B cell (primary cell): ENCODE results near the gene PRMT5. TPM values are rescaled to one million over a fixed set of nuclear protein-coding genes. Genes with fewer than 3 reads are reported as not detected.

Experiments used
- ATAC-seq: fragments of 200-7000 bp; cut with Tn5 transposase; one replicate; pipeline ENCODE4 v1.10.0; 2021; ENCODE audit warnings: low read depth, mild to moderate bottlenecking, moderate number of reproducible peaks, moderate library complexity
- CTCF ChIA-PET: fragments of 350-600 bp; sonication (Branson Sonifier 250); formaldehyde crosslinking; loops from one replicate; lab custom pipeline; 2021; ENCODE audit warnings: antibody characterized with exemption, inconsistent platforms; lab: Charles Lee
- POLR2A ChIA-PET: fragments of 350-600 bp; sonication (Branson Sonifier 250); formaldehyde crosslinking; loops from one replicate; lab custom pipeline; 2021; ENCODE audit warnings: antibody characterized with exemption; lab: Charles Lee
- DNase-seq: peaks from one replicate; pipeline ENCODE4 v3.0.0; 2013
- H2AFZ ChIP-seq: 2 replicates; pipeline ENCODE4 v1.6.1; 2012; ENCODE audit warnings: mild to moderate bottlenecking, low read depth, low read length; ENCODE audit not compliant: insufficient read depth, poor library complexity, severe bottlenecking
- H3K27ac ChIP-seq, 2 donors: 1 replicate in 1 of 2; 2 replicates in 1 of 2; pipeline ENCODE4 v1.5.1; 2012 to 2013; ENCODE audit warnings: low read length in 2 of 2, mild to moderate bottlenecking in 2 of 2, moderate library complexity in 1 of 2
- H3K27me3 ChIP-seq, 4 experiments: fragments of 200-600 bp in 1 of 4; sonication (generic) in 1 of 4; replicated peaks in 1 of 4; 1 replicate in 2 of 4; 2 replicates in 2 of 4; pipeline versions ENCODE4 v1.6.1 to v1.7.0; 2013 to 2016; ENCODE audit warnings: low read length in 3 of 4, mild to moderate bottlenecking in 2 of 4, mixed read lengths in 1 of 4, moderate library complexity in 1 of 4; ENCODE audit not compliant: insufficient read depth in 4 of 4, control insufficient read depth in 3 of 4; ENCODE audit errors: control extremely low read depth in 1 of 4
- H3K36me3 ChIP-seq, 2 experiments: replicated peaks in 1 of 2; 1 replicate in 1 of 2; 2 replicates in 1 of 2; pipeline versions ENCODE4 v1.6.1 to v1.7.1; 2013; ENCODE audit warnings: low read length in 1 of 2; ENCODE audit not compliant: insufficient read depth in 2 of 2, control insufficient read depth in 1 of 2; ENCODE audit errors: control extremely low read depth in 1 of 2, extremely low read depth in 1 of 2
- H3K4me1 ChIP-seq, 2 donors: fragments of 200-600 bp in 1 of 2; sonication (generic) in 1 of 2; 1 replicate in 1 of 2; 2 replicates in 1 of 2; pipeline versions ENCODE4 v1.5.1 to v1.6.1; 2013 to 2017; ENCODE audit warnings: low read length in 2 of 2; ENCODE audit not compliant: control insufficient read depth in 2 of 2, insufficient read depth in 2 of 2
- H3K4me2 ChIP-seq: replicated peaks from 2 replicates; pipeline ENCODE3; 2012; ENCODE audit warnings: mild to moderate bottlenecking, low read depth, low read length; ENCODE audit not compliant: poor library complexity, severe bottlenecking
- H3K4me3 ChIP-seq, 5 experiments: fragments of 200-600 bp in 1 of 5; sonication (generic) in 1 of 5; 1 replicate in 3 of 5; 2 replicates in 2 of 5; pipeline versions ENCODE4 v1.5.1 to v1.7.0; 2011 to 2016; ENCODE audit warnings: low read length in 4 of 5, mild to moderate bottlenecking in 4 of 5, low read depth in 2 of 5, control low read depth in 1 of 5, moderate library complexity in 1 of 5; ENCODE audit not compliant: insufficient read depth in 1 of 5; ENCODE audit errors: control extremely low read depth in 1 of 5, extremely low read depth in 1 of 5
- H3K79me2 ChIP-seq: fragments of 200-600 bp; sonication (generic); one replicate; pipeline ENCODE4 v1.6.0; 2016; ENCODE audit warnings: low read length; ENCODE audit not compliant: control insufficient read depth, insufficient read depth
- H3K9ac ChIP-seq: fragments of 200-600 bp; sonication (generic); 2 replicates; pipeline ENCODE4 v1.6.1; 2017; ENCODE audit warnings: mild to moderate bottlenecking, low read length, moderate library complexity
- H3K9me3 ChIP-seq, 3 donors: one replicate each; pipeline versions ENCODE4 v1.6.1 to v1.7.1; 2013; ENCODE audit warnings: low read length in 2 of 3; ENCODE audit not compliant: control insufficient read depth in 2 of 3, insufficient read depth in 1 of 3; ENCODE audit errors: control extremely low read depth in 1 of 3
- H4K20me1 ChIP-seq: 2 replicates; pipeline ENCODE4 v1.6.0; 2012; ENCODE audit warnings: mild to moderate bottlenecking, low read length; ENCODE audit not compliant: insufficient read depth, control insufficient read depth, poor library complexity, severe bottlenecking
- H3K27ac Mint-ChIP-seq: one replicate; pipeline ENCODE4 v1.8.0; 2021; ENCODE audit warnings: mixed read lengths
- H3K27me3 Mint-ChIP-seq: one replicate; pipeline ENCODE4 v1.8.0; 2021; ENCODE audit warnings: mixed read lengths
- H3K4me1 Mint-ChIP-seq: one replicate; pipeline ENCODE4 v1.8.0; 2021; ENCODE audit warnings: mixed read lengths
- H3K4me3 Mint-ChIP-seq: one replicate; pipeline ENCODE4 v1.8.0; 2021; ENCODE audit warnings: mixed read lengths
- H3K9me3 Mint-ChIP-seq: one replicate; pipeline ENCODE4 v1.8.0; 2022; ENCODE audit warnings: mixed read lengths; ENCODE audit not compliant: insufficient read depth
- CTCF ChIP-seq: fragments of 200-600 bp; IDR thresholded peaks from one replicate; pipeline ENCODE4 v1.8.0; 2022; ENCODE audit warnings: antibody characterized with exemption, mild to moderate bottlenecking
- EZH2 ChIP-seq: IDR thresholded peaks from 2 replicates; pipeline ENCODE4 v1.6.1; 2012; ENCODE audit warnings: borderline replicate concordance, low read depth, mild to moderate bottlenecking, moderate library complexity, low read length; ENCODE audit not compliant: insufficient read depth, poor library complexity, severe bottlenecking
- WGBS: methylation state at CpG from one replicate; pipeline ENCODE4 v1.1.5; 2013; ENCODE audit warnings: missing lambda C conversion rate; ENCODE audit not compliant: insufficient coverage; 5-methylcytosine and 5-hydroxymethylcytosine counted together
- intact Hi-C: fragments of 100-400 bp; cut with micrococcal nuclease; formaldehyde crosslinking; loops from one replicate; pipeline ENCODE4 v1.10.0; 2022
- polyA plus RNA-seq: library from polyadenylated mRNA; depleted of rRNA; stranded (reverse); fragments of >200 nt; gene quantifications from 2 replicates; pipeline ENCODE4 v1.2.3, GENCODE V29; 2012
- total RNA-seq, 2 donors: library from RNA; stranded (reverse); fragments of 120-200 nt in 1 of 2; gene quantifications; 1 replicate in 1 of 2; 2 replicates in 1 of 2; pipeline versions ENCODE4 v1.2.3 to v1.2.4, GENCODE V29; 2013 to 2022

PRMT5 gene
- total and polyA plus RNA-seq, 2 donors (not counting 1 experiment from before 2014, with no cell fraction given): 38.8 to 50.4 TPM

- Histone ChIP-seq H4K20me1 (no peaks in the 10 kb centered on the region), H3K4me2 (no peak overlapping the region), H3K9me3 (no peaks in the 10 kb centered on the region), H3K4me3 (no peak overlapping the region), H3K79me2 (no peaks in the 10 kb centered on the region), H2AFZ (no peak overlapping the region), H3K36me3 (no peaks in the 10 kb centered on the region), H3K27ac (no peak overlapping the region), H3K4me1 (peaks cover 0 to 5% of the 10 kb centered on the region in 2 donors), H3K27me3 (peaks cover 0 to 8% (median 3%) of the 10 kb centered on the region in 4 experiments), H3K9ac (no peak overlapping the region)
- ChIA-PET POLR2A (no interaction called here), CTCF (interaction anchor here (0.5 to 36.3 kb wide), 9 partner anchors 10 to 695 kb away, joined by 3 to 1134 read pairs (median 7); partner anchors contain the start of genes AJUBA and CDH24)
- no peak for DNase-seq
- intact Hi-C loops: no loop called here
- H3K27ac Mint-ChIP-seq: no peak overlapping the region
- WGBS: 97% methylated on average over 7 of the region's 9 CpGs
- TF ChIP-seq EZH2 (no peak), CTCF (no peak)
- H3K9me3 Mint-ChIP-seq: no peaks in the 10 kb centered on the region
- no peak overlapping the region for H3K4me3 Mint-ChIP-seq
- H3K4me1 Mint-ChIP-seq: peaks cover 4% of the 10 kb centered on the region
- ATAC-seq: no peak
- H3K27me3 Mint-ChIP-seq: peaks cover 10% of the 10 kb centered on the region
These were observed 45.5 kb upstream of the PRMT5 start for GRCh38 chr14:22974530-22975313.
